HG03103 (cell line): ENCODE data around the gene SIRPB2.

ENCODE experiments used
- ATAC-seq: cut with Tn5 transposase; IDR thresholded peaks from one replicate; pipeline ENCODE4 v1.9.1; 2021; ENCODE audit warnings: low read depth; ENCODE audit not compliant: unreplicated experiment

The SIRPB2 gene

GRCh38 chr20:1473246-1474220, 17.7 kb downstream of the SIRPB2 start:
- ATAC-seq: no peak

GRCh38 chr20:1472556-1473245, 18.5 kb downstream of the SIRPB2 start:
- ATAC-seq: no peak

- ATAC-seq: no peak
Observed at GRCh38 chr20:1471242-1471641, 20.0 kb downstream of the SIRPB2 start.

GRCh38 chr20:1469925-1470571, 21.2 kb downstream of the SIRPB2 start:
- no peak for ATAC-seq

- ATAC-seq: no peak
Observed at GRCh38 chr20:1469306-1469905, 21.8 kb downstream of the SIRPB2 start.

- no peak for ATAC-seq
Observed at GRCh38 chr20:1468117-1468624, 23.0 kb downstream of the SIRPB2 start.

- ATAC-seq: no peak
Observed at GRCh38 chr20:1467355-1468116, 23.7 kb downstream of the SIRPB2 start.

GRCh38 chr20:1467082-1467354, 24.2 kb downstream of the SIRPB2 start:
- no peak for ATAC-seq

- peak; percentile 77 for ATAC-seq
Observed at GRCh38 chr20:1466211-1467081, 24.8 kb downstream of the SIRPB2 start, which contains the start of gene NSFL1C. NSFL1C (minus strand) TSS chr20:1466849; CDS start chr20:1466824, 25 bp downstream.

GRCh38 chr20:1465470-1466210, 25.6 kb downstream of the SIRPB2 start:
- no peak for ATAC-seq

GRCh38 chr20:1463971-1464570, 27.1 kb downstream of the SIRPB2 start:
- no peak for ATAC-seq

- ATAC-seq: no peak
Observed at GRCh38 chr20:1462834-1463233, 28.4 kb downstream of the SIRPB2 start.

GRCh38 chr20:1462001-1462400, 29.2 kb downstream of the SIRPB2 start:
- ATAC-seq: no peak

GRCh38 chr20:1460275-1460674, 30.9 kb downstream of the SIRPB2 start:
- no peak for ATAC-seq

- ATAC-seq: no peak
Observed at GRCh38 chr20:1457992-1458391, 33.2 kb downstream of the SIRPB2 start.

GRCh38 chr20:1456300-1456699, 34.9 kb downstream of the SIRPB2 start:
- ATAC-seq: no peak

- ATAC-seq: no peak
Observed at GRCh38 chr20:1450926-1451491, 40.2 kb downstream of the SIRPB2 start.

- ATAC-seq: no peak
Observed at GRCh38 chr20:1449370-1449769, 41.9 kb downstream of the SIRPB2 start.
